ENCODE results near the gene TMEM150B. TPM values are rescaled to one million over a fixed set of nuclear protein-coding genes. Genes with fewer than 3 reads are reported as not detected.

TMEM150B gene
- total and polyA plus RNA-seq, 2 experiments from 2014 or later: 0.29 TPM; not detected in 1

GRCh38 chr19:55344444-55344843 lies 19.3 kb upstream of the TMEM150B start (continued):
- peak in 1 of 2 experiments; percentile 31; a peak in 2 of 4 replicates for TF ChIP-seq CTCF (conservative IDR thresholded peaks at IDR 0.05; ENCODE audit: low read depth in 2 of 2)
- TF ChIP-seq EZH2phosphoT487 (IDR thresholded peaks at IDR 0.05; ENCODE audit: unreplicated experiment): no peak
- TF ChIP-seq EZH2 (IDR thresholded peaks at IDR 0.05; ENCODE audit: low read depth, unreplicated experiment): no peak
- TF ChIP-seq ZNF114 (CRISPR knock-in tag; IDR thresholded peaks at IDR 0.05): no peak

DNA sequence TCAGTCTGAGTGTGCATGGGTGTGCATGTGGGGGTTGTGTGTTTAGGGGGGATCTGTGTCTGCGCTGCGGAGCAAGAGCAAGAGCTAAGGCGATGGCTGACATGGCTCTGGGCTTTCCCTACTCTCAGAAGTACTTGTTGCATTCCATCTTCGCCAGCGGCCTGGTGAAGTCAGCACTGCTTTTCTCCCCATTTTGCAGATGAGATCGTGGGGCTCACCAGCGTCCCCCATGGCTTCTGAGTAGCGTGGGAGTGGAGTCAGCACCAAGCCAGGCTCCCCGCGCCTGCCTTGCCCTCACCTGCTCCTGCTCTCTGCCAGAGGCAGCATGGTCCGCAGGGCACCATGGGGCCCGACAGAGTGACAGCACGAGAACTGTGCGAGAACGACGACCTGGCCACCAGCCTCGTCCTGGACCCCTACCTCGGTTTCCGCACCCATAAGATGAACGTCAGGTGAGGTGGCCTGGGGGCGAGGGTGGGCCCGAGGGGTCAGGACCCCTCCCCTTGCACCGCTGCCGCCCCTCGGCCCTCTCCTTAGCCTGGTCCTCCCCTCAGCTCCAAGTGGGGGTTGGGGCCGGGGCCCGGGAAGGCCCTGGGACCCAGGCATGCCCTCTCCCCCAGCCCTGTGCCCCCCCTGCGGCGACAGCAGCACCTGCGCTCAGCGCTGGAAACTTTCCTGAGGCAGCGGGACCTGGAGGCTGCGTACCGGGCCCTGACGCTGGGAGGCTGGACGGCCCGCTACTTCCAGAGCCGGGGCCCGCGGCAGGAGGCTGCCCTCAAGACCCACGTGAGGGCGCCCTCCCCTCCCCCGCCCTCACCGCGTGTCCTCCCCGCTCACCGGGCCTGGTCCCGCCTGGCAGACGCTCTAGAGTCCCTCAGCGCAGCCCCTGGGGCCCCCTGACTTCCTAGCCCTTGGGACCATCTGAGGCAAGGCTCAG lies 16.7 kb upstream of the TMEM150B start:
- no peaks in the 10 kb centered on the region; the same call in 1 of the 2 replicates for H3K36me3 ChIP-seq (ENCODE audit: insufficient read depth)
- Mint-ChIP-seq H3K36me3 (ENCODE audit: low read depth) (peaks cover 35% of the 10 kb centered on the region), H3K27ac (no peak overlapping the region; the same call in 1 of the 2 replicates), H3K4me3 (peak overlapping the region; percentile 64), H3K9me3 (no peaks in the 10 kb centered on the region; the same call in 2 of the 3 replicates), H3K4me1 (peaks cover 22% of the 10 kb centered on the region), H3K27me3 (ENCODE audit: insufficient read depth, low read depth, poor library complexity) (peaks cover 21% of the 10 kb centered on the region)
- H3F3A ChIP-seq (replicated peaks; ENCODE audit: low read depth): no peaks in the 10 kb centered on the region; the same call in 1 of the 2 replicates
- DNase-seq (ENCODE audit: low spot score): peak; percentile 46
- no peak for ATAC-seq
- no peaks in the 10 kb centered on the region for H3K27me3 ChIP-seq (ENCODE audit: insufficient read depth)
- H3K4me1 ChIP-seq (ENCODE audit: insufficient read depth): peaks cover 12% of the 10 kb centered on the region; the same call in 1 of the 2 replicates
- peak overlapping the region; percentile 84 for H3K4me3 ChIP-seq
- TF ChIP-seq CTCF (conservative IDR thresholded peaks at IDR 0.05; ENCODE audit: low read depth in 2 of 2): peak in 1 of 2 experiments; percentile 17; a peak in 1 of 4 replicates
- TF ChIP-seq JUNB (IDR thresholded peaks at IDR 0.05; ENCODE audit: unreplicated experiment): no peak
- H3K9me2 ChIP-seq (ENCODE audit: insufficient read depth): no peaks in the 10 kb centered on the region
- no peaks in the 10 kb centered on the region for H3K79me2 ChIP-seq (replicated peaks; ENCODE audit: insufficient read depth)
- 0 out of 2 replicates have a peak, but pooled peaks cover 3% of the 10 kb centered on the region for H4K20me1 ChIP-seq (replicated peaks; ENCODE audit: insufficient read depth)
- no peak overlapping the region for H2AFZ ChIP-seq
- peak overlapping the region; percentile 96 for H3K4me2 ChIP-seq
- H3K27ac ChIP-seq (ENCODE audit: low read depth): no peak overlapping the region

DNA sequence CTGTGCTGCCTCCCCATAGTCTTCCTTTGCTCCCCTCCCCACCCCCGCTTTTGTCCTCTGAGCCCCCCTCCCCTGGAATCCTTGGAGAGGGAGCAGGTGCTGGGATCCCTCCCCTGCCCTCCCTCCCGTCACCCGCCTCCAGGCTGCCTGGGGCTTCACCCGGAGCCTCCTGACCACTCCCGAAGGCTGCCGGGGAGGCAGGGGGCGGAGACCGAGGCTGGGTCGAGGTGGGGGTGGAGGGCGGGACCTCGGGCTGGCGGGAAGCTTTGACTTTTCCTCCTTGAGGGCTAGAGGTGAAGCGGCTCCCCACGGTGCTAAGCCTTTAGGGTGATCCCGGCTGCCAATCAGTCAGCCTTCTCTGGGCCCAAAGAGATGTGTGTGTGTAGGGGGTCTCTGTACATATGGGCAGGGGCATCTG lies 16.0 kb upstream of the TMEM150B start:
- Histone ChIP-seq H3K4me3 (peak overlapping the region; percentile 84), H4K20me1 (replicated peaks; ENCODE audit: insufficient read depth) (0 out of 2 replicates have a peak, but pooled peaks cover 3% of the 10 kb centered on the region), H3K27me3 (ENCODE audit: insufficient read depth) (no peaks in the 10 kb centered on the region), H3F3A (replicated peaks; ENCODE audit: low read depth) (no peaks in the 10 kb centered on the region; the same call in 1 of the 2 replicates), H3K4me1 (ENCODE audit: insufficient read depth) (peaks cover 12% of the 10 kb centered on the region; the same call in 1 of the 2 replicates), H3K9me2 (ENCODE audit: insufficient read depth) (no peaks in the 10 kb centered on the region), H3K79me2 (replicated peaks; ENCODE audit: insufficient read depth) (no peaks in the 10 kb centered on the region), H2AFZ (no peak overlapping the region), H3K27ac (ENCODE audit: low read depth) (no peak overlapping the region), H3K4me2 (peak overlapping the region; percentile 96), H3K36me3 (ENCODE audit: insufficient read depth) (no peaks in the 10 kb centered on the region; the same call in 1 of the 2 replicates)
- Mint-ChIP-seq H3K27ac (peak overlapping the region; percentile 56), H3K36me3 (ENCODE audit: low read depth) (peaks cover 35% of the 10 kb centered on the region), H3K27me3 (ENCODE audit: insufficient read depth, low read depth, poor library complexity) (peaks cover 21% of the 10 kb centered on the region), H3K9me3 (peaks cover under 1% of the 10 kb centered on the region; the same call in 1 of the 3 replicates), H3K4me3 (peak overlapping the region; percentile 90), H3K4me1 (peaks cover 22% of the 10 kb centered on the region)
- TF ChIP-seq ZNF114 (CRISPR knock-in tag; IDR thresholded peaks at IDR 0.05): no peak
- TF ChIP-seq POLR2AphosphoS5 (IDR thresholded peaks at IDR 0.05; ENCODE audit: low read depth): peak; percentile 41; the same call in 1 of the 2 replicates
- DNase-seq (ENCODE audit: low spot score): peak; percentile 92
- peak; percentile 21 for ATAC-seq

All from GM23338 (cell line).